Panc1 (cell line): ENCODE measurements around the gene NCKAP5. TPM values are rescaled to one million over a fixed set of nuclear protein-coding genes. Genes with fewer than 3 reads are reported as not detected.

Experiments used
- ATAC-seq: fragments of 200-7000 bp; cut with Tn5 transposase; 2 replicates; pipeline ENCODE4 v1.9.1; 2020; ENCODE audit warnings: mild to moderate bottlenecking, moderate library complexity
- Bru-seq: library from RNA; stranded (reverse); fragments of 400-500 nt; gene quantifications from one replicate; lab custom pipeline; 2021; lab: Mats Ljungman, UMichigan
- BruChase-seq, 2 experiments: library from RNA; stranded (reverse); fragments of 400-500 nt; gene quantifications; one replicate each; lab custom pipeline; 2021; lab: Mats Ljungman, UMichigan
- BruUV-seq: library from RNA; stranded (reverse); fragments of 400-500 nt; replicated peaks from 2 replicates; lab custom pipeline; 2021; lab: Mats Ljungman, UMichigan
- CTCF ChIA-PET: fragments of 300-600 bp; sonication (Branson Sonifier 250); formaldehyde crosslinking; loops from one replicate; lab custom pipeline; 2022; ENCODE audit warnings: antibody characterized with exemption; lab: Charles Lee
- POLR2A ChIA-PET: fragments of 300-600 bp; sonication (Branson Sonifier 250); formaldehyde crosslinking; loops from one replicate; lab custom pipeline; 2022; ENCODE audit warnings: antibody characterized with exemption; lab: Charles Lee
- DNase-seq: peaks from one replicate; pipeline ENCODE4 v3.0.0-alpha.2; 2010; ENCODE audit warnings: low read depth, low spot score
- H3K27ac ChIP-seq: 2 replicates; pipeline ENCODE4 v1.5.1; 2011; ENCODE audit warnings: mild to moderate bottlenecking, low read length, inconsistent platforms
- H3K27me3 ChIP-seq: fragments of 200-500 bp; sonication (Bioruptor generic); 2 replicates; pipeline ENCODE4 v1.6.0; 2014; ENCODE audit warnings: low read length, inconsistent platforms; ENCODE audit not compliant: control insufficient read depth, insufficient read depth
- H3K36me3 ChIP-seq: fragments of 200-500 bp; sonication (Bioruptor generic); 2 replicates; pipeline ENCODE4 v1.5.1; 2014; ENCODE audit warnings: inconsistent platforms, mild to moderate bottlenecking, low read length, moderate library complexity; ENCODE audit not compliant: control insufficient read depth, insufficient read depth
- H3K4me1 ChIP-seq: 2 replicates; pipeline ENCODE4 v1.5.1; 2011; ENCODE audit warnings: inconsistent platforms, mild to moderate bottlenecking, low read length, moderate library complexity; ENCODE audit not compliant: control insufficient read depth, insufficient read depth
- H3K4me3 ChIP-seq, 2 experiments: 2 replicates each; pipeline ENCODE4 v1.5.1; 2011 to 2012; ENCODE audit warnings: low read depth in 2 of 2, low read length in 2 of 2, mild to moderate bottlenecking in 2 of 2, inconsistent platforms in 1 of 2, moderate library complexity in 1 of 2
- H3K9me3 ChIP-seq: fragments of 200-500 bp; sonication (Bioruptor generic); 2 replicates; pipeline ENCODE4 v1.5.1; 2014; ENCODE audit warnings: low read depth, mild to moderate bottlenecking, inconsistent platforms, low read length, moderate library complexity; ENCODE audit not compliant: control insufficient read depth, insufficient read depth
- CTCF ChIP-seq: fragments of 450-650 bp; IDR thresholded peaks from 2 replicates; pipeline ENCODE4 v1.5.1; 2017; ENCODE audit warnings: mild to moderate bottlenecking
- POLR2AphosphoS5 ChIP-seq: IDR thresholded peaks from 2 replicates; pipeline ENCODE4 v1.6.1; 2012; ENCODE audit warnings: mild to moderate bottlenecking, low read depth, low read length, moderate library complexity
- REST ChIP-seq, 2 experiments: IDR thresholded peaks; 2 replicates each; pipeline ENCODE4 v1.6.1; 2011 to 2012; ENCODE audit warnings: low read depth in 2 of 2, control low read depth in 1 of 2, low read length in 1 of 2, mild to moderate bottlenecking in 1 of 2, moderate library complexity in 1 of 2; ENCODE audit not compliant: insufficient read depth in 1 of 2
- SIN3A ChIP-seq: IDR thresholded peaks from 2 replicates; pipeline ENCODE4 v1.6.1; 2012; ENCODE audit warnings: low read depth, mild to moderate bottlenecking, low read length, moderate library complexity, borderline replicate concordance; ENCODE audit not compliant: insufficient read depth
- TCF7L2 ChIP-seq: IDR thresholded peaks from 2 replicates; pipeline ENCODE4 v1.6.1; 2011; ENCODE audit warnings: mild to moderate bottlenecking, low read depth, low read length, inconsistent platforms
- in situ Hi-C: cut with HindIII; loops from 2 replicates; pipeline ENCODE4 v1.10.0; 2016; ENCODE audit warnings: low sequenced_read_pairs, low pct_unique_long_range_greater_than_20kb
- intact Hi-C: fragments of 100-400 bp; cut with micrococcal nuclease; formaldehyde crosslinking; loops from one replicate; pipeline ENCODE4 v1.10.0; 2022; ENCODE audit not compliant: unreplicated experiment
- long read RNA-seq: library from polyadenylated mRNA; unstranded; transcript quantifications from one replicate; pipeline ENCODE4 v2.0.0, GENCODE V29; 2021; ENCODE audit not compliant: unreplicated experiment
- polyA plus RNA-seq: library from polyadenylated mRNA; unstranded; fragments of >200 nt; gene quantifications from one replicate; pipeline ENCODE4 v1.2.1, GENCODE V29; 2012; ENCODE audit warnings: missing spikeins; ENCODE audit not compliant: insufficient read length
- total RNA-seq: library from RNA; stranded (reverse); gene quantifications from one replicate; pipeline ENCODE4 v1.2.1, GENCODE V29; 2021; ENCODE audit not compliant: unreplicated experiment

Gene NCKAP5
- total RNA-seq = 0.10 TPM
- not detected for polyA plus RNA-seq
- percentile 13 among the genes with signal in this experiment for Bru-seq, nascent RNA
- percentile 10 among the genes with signal in this experiment for BruChase-seq, experiment 1, labeled RNA remaining after a 2-hour chase
- BruChase-seq, experiment 2, labeled RNA remaining after a 6-hour chase = percentile 8 among the genes with signal in this experiment
- long read RNA-seq = 0 reads

GRCh38 chr2:133568172-133568571 lies at the start of gene NCKAP5:
NCKAP5 (minus strand) TSS chr2:133568463; CDS start chr2:133517526, 50,937 bp downstream.
- H3K4me1 ChIP-seq = no peaks in the 10 kb centered on the region; the same call in 1 of the 2 replicates
- BruUV-seq = no TSS peak
- no peaks in the 10 kb centered on the region for H3K27me3 ChIP-seq
- CTCF ChIA-PET = no interaction called here
- intact Hi-C loops = no loop called here
- H3K9me3 ChIP-seq = no peaks in the 10 kb centered on the region
- ATAC-seq = no peak
- no peak for DNase-seq
- no peak within 1 kb of the TSS for H3K27ac ChIP-seq
- in situ Hi-C loops = no loop called here
- no peaks in the 10 kb centered on the region for H3K36me3 ChIP-seq
- POLR2A ChIA-PET = no interaction called here
- H3K4me3 ChIP-seq = peak within 1 kb of the TSS in 1 of 2 experiments; percentile 20; a peak in 1 of 4 replicates
- TF ChIP-seq CTCF = no peak
- no peak for TF ChIP-seq TCF7L2
- TF ChIP-seq SIN3A = no peak
- TF ChIP-seq REST (IDR thresholded peaks at IDR 0.05; ENCODE audit: insufficient read depth in 1 of 2, low read depth in 2 of 2, low read length in 1 of 2) = no peak
- no peak for TF ChIP-seq POLR2AphosphoS5

- Histone ChIP-seq H3K9me3 (no peaks in the 10 kb centered on the region), H3K4me3 (no peak overlapping the region), H3K27me3 (no peaks in the 10 kb centered on the region), H3K4me1 (no peaks in the 10 kb centered on the region), H3K36me3 (no peaks in the 10 kb centered on the region), H3K27ac (no peak overlapping the region)
- POLR2A ChIA-PET = no interaction called here
- DNase-seq (no peak), ATAC-seq (no peak)
- intact Hi-C loops = no loop called here
- no TSS peak for BruUV-seq
- TF ChIP-seq REST (IDR thresholded peaks at IDR 0.05; ENCODE audit: insufficient read depth in 1 of 2, low read depth in 2 of 2, low read length in 1 of 2) = no peak
- TF ChIP-seq POLR2AphosphoS5 = no peak
- no peak for TF ChIP-seq SIN3A
- TF ChIP-seq CTCF = no peak
- TF ChIP-seq TCF7L2 = no peak
- in situ Hi-C loops = no loop called here
- CTCF ChIA-PET = no interaction called here
Observed at GRCh38 chr2:133609664-133610063, 41.4 kb upstream of the NCKAP5 start.
